AG09319 (cell line): Measurements from ENCODE around the gene DYNLT1.

Source experiments
- DNase-seq: peaks from one replicate; pipeline ENCODE4 v3.0.0-alpha.2; 2010; ENCODE audit warnings: low read depth; ENCODE audit errors: extremely low read depth
- TF ChIP-seq, protein P1 (sequence below): IDR thresholded peaks from 2 replicates; pipeline ENCODE4 v1.5.1; 2011; ENCODE audit warnings: low read depth, mild to moderate bottlenecking, inconsistent platforms, low read length, moderate library complexity

DYNLT1 gene

DNA sequence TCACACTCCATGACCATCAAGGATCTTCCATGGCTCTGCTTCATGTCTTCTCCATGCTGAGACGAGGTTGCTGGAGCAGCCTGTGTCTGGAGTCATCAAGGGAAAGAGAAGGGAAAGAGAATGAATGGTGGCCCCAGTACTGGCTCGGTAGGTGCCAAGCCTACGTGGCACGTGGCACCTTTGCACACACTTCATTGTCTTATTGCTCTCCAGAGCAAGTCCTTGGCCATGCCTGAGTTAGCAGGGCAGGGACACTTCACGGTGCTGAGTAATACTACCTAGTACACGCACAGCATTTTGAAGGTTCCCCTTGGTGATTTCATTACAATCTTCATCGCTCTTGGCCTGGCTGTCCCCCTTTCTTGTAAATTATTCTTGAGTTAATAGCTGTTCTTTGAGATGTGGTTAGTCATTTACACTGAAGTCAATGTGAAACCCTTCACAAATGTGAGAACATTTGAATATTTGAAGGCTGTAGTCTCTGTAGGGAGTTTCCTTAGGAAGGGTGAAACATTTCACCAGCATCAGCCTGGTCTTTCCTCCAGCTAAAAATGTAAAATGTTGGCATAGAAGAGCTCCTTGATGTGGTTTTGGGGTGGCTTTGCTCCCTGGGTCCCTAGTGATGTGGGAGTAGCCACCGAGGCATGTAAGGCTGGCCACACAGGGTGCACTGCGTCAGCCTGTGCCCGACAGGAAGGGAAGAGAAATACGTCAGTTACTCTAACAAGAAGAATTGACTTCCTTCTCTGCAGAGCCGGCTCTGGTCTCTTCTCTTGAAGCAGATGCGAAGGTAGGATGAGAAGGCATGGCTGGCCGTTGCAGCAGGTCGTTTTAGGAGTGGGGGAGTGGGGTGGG, 5.0 kb upstream of the DYNLT1 start, which contains the start of gene SYTL3:
Gene SYTL3, plus strand, starts transcription at position 766 of the 855 bp plus-strand sequence. CDS start 13,215 bp downstream, outside the sequence.
- no peak for DNase-seq
- TF ChIP-seq, protein P1, sequence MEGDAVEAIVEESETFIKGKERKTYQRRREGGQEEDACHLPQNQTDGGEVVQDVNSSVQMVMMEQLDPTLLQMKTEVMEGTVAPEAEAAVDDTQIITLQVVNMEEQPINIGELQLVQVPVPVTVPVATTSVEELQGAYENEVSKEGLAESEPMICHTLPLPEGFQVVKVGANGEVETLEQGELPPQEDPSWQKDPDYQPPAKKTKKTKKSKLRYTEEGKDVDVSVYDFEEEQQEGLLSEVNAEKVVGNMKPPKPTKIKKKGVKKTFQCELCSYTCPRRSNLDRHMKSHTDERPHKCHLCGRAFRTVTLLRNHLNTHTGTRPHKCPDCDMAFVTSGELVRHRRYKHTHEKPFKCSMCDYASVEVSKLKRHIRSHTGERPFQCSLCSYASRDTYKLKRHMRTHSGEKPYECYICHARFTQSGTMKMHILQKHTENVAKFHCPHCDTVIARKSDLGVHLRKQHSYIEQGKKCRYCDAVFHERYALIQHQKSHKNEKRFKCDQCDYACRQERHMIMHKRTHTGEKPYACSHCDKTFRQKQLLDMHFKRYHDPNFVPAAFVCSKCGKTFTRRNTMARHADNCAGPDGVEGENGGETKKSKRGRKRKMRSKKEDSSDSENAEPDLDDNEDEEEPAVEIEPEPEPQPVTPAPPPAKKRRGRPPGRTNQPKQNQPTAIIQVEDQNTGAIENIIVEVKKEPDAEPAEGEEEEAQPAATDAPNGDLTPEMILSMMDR: no peak

DNA sequence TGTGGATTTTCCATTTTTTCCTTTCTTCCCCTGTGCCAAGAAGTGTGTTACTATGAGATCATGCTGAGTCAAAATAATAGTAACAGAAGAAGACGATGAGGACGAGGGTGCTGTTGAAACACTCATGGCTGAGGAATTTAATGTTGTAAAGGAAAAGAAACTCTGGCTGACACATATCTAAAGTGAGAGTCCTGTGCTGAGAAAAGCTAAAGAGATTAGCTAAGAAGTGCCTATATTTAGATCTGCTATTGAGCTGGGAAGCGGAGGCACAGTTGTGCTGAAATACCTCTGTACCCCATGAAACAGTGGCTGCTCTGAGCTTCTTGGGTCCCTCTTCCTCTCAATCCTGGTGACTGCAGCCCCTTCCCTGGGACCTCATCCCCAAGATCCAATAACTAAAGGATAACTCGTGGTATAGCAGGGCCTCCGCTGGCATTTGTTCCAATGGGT, 4.2 kb upstream of the DYNLT1 start:
- no peak for DNase-seq
- TF ChIP-seq, protein P1: no peak

DNA sequence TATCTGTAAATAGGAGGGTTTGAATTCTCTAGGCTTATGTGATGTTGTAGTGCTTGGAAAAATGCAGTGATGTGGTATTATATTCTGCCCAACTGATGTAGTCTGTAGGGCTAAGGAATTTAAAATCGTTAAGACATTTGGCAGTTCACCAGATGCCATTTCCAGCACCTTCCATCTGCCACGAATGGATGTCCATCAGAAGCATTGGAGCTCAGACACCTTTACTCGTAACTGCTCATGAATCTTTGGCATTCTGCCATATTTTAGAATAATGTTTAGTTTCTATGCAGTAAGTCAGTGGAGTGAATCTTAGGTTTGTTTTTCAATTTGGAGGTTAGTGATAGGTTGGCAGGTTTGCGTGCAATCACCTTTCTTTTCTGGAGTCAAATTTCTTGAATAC, 3.0 kb upstream of the DYNLT1 start:
- no peak for DNase-seq
- TF ChIP-seq, protein P1: no peak

DNA sequence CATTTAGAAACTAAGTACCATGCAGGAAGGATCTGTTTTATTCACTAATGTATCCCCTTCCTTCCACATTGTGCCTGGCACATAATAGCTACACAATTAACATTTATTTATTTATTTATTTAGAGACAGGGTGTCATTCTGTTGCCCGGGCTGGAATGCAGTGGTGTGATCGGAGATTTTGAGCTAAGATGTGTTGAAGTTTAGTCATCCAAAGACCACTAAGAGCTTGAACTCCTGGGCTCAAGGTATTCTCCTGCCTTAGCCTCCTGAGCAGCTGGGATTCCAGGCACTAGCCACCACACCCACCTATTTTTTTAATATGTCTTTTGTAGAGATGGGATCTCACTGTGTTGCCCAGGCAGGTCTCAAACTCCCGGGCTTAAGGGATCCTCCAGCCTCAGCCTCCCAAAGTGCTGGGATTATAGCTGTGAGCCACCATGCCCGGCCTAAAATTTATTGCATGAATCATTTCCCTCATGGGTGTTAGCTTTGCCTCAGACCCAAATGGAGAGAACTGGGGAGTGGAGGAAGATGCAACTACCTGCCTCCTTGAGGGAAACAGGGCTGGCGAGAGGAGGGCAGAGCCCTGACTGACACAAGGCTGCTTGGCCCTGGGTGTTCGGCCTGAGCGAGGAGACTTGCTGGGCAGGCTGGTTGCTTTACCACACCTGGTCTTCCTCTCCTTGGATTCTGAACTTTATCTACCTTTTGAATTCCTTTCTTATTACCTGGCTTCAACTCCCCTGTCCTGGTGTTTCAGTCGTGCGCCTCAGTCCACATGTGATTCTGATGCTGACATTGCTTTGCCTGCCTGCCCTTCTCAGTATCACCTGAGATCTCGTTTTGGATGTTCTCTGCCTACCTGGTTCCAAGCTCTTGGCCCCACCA, 1.7 kb upstream of the DYNLT1 start:
- DNase-seq: no peak
- TF ChIP-seq, protein P1: no peak

DNA sequence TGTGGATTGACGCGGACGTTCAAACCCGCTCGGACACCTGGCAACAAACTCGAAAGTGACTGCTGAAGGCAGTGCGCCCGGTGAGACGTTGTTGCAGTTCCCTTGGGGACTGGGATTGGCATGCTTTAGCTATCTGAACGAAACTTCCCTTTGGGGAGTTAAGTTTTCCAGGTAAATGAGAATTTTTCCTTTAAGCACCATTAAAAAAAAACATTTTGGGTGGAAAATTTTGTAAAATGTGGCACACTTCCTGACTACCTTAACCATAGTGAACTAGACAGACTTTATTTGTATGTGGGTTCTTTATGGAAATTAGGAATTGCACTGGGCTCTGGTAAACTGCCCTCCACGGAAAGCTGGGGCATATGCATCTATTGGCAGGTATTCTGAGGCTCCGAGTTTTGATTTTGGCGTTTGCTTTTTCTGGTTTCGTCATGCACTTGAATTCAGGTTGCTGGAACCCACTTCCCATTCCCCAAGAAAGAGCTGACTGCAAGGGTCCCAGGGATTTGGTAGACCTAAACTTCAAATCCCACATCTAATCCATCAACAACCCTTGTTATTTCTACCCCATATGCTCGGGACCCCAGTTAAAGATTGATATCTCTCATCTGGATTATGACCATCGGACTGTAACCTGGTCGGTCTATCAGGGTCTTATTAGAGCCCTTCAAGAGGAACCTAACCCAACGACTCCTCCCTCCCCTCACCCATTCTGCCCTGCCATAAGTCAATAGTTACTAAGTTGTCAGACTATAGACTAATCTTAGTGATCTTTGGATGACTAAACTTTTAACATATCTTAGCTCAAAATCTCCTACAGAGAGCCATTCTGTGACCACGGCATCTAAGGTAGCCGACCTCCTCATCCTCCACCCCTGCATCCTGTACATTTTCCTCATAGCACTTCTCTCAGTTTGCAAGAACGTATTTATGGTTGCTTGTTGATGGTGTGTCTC, 800 bp upstream of the DYNLT1 start:
- TF ChIP-seq, protein P1: no peak
- DNase-seq: no peak

DNA sequence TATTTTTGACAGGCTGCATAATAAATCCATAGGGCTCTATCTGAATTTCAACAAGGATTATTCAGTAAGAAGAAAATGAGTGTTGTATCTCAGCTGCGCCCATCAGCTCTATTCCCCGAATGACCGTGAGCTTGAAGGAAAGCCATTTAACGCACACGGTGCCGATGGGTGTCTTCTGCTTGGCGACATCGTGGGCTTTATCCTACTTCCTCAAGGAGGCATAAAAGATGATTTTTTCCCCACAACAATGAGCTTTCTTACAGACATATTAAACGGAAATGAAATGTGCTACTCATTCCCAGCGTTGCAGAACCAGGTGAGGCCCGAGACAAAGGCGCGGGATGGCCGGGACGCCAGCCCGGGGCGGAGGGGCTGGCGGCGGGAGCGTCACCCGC, 710 bp downstream of the DYNLT1 start:
- TF ChIP-seq, protein P1: no peak
- no peak for DNase-seq
